PC-9 (cell line): ENCODE data around the gene ADAMTS3.

ENCODE experiments used
- CTCF ChIP-seq: fragments of 200-600 bp; sonication (generic); conservative IDR thresholded peaks from 2 replicates; pipeline ENCODE4 v1.6.1; 2017; ENCODE audit warnings: mixed run types, antibody characterized with exemption, mild to moderate bottlenecking, moderate library complexity
- EZH2 ChIP-seq: fragments of 200-600 bp; sonication (generic); IDR thresholded peaks from 2 replicates; pipeline ENCODE4 v1.8.0; 2017; ENCODE audit warnings: antibody characterized with exemption, low read depth

DNA sequence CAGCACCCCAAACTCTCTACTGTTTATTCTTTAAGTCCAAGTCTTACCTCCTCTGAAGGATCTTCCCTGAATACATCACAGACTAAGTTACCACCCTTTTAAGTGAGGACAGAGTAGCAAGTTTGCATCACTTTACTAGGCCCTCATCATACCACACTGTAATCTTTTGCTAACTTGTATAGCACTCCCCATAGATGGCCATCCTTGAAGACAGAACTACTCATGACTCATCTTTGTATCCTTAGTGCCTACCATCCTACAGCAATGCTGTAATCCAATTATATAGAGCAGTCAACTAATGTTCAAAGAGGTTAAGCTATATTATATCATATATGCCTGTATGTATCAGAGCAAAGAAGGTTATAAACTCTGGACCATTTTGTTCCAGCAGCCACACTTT, 101.4 kb downstream of the ADAMTS3 start:
- TF ChIP-seq CTCF: no peak
- no peak for TF ChIP-seq EZH2
